ENCODE results near the gene TSPAN9. TPM values are rescaled to one million over a fixed set of nuclear protein-coding genes. Genes with fewer than 3 reads are reported as not detected.

TSPAN9 gene
- total RNA-seq, 2 donors from 2014 or later: 39.5 to 50.2 TPM

DNA sequence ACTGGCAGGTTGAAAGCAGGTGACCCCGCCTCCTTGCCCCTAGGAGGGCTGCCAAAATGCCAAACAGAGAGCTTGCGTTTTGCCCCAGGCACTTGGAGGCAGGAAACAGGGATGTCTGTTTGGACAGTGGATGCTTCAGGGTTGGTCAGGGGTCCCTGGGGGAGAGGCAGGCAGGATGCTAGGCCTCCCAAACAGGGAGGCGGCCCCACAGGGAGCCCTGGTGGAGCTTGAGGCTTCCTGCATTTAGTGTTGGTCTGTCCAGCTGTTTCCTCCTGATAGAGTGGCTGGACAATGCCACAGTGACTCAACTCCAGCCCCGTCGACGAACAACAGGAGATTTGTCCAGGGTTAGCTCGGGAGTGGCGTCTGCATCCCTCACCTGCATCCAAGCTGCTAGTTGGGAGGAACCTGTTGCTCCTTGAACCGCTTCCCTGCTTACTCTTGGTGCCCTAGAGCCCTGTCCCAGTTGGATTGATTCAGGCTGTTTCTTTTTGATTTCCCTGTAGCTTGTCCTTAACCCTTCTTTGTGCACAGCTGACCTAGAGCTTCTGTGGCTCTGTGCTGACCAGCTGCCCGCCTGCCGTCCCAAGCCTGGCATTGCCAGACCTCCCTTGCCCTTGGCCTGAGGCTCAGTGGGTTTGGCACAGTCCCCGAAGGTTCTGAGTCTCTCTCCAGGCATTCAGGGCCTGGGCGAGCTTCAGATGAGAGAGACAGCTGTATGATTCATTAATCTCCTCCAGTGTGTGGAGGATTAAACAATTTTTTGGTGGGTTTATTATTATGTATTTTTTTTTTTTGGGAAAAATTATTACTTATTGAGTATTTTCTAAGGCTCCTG lies 45.9 kb downstream of the TSPAN9 start:
- no peak for ATAC-seq (ENCODE audit: insufficient number of reproducible peaks, low FRiP score, low read depth)
- Histone ChIP-seq H3K27ac (peak overlapping the region in 1 of 2 donors; percentile 35), H3K9me3 (peaks cover 7% of the 10 kb centered on the region)

DNA sequence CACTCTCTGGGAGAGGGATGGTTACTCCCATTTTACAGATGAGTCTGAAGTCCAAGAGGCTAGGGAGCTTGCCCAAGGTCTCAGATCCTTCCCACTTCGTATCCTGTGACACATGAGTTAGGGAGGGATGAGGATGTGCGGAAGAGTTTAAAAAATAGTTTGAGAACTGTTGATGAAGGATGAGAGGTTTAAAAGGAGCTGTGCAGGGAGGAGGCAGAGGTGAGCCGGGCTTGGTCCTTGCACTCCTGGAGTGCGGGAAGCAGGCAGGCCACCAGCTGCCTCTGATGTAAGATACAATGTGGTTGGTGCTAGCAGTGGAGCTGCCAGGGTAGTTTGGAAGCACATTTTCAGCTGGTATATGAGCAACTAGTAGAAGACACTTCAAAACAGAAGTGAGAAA lies 46.5 kb downstream of the TSPAN9 start:
- no peaks in the 10 kb centered on the region for H3K36me3 ChIP-seq
- TF ChIP-seq, protein P1, sequence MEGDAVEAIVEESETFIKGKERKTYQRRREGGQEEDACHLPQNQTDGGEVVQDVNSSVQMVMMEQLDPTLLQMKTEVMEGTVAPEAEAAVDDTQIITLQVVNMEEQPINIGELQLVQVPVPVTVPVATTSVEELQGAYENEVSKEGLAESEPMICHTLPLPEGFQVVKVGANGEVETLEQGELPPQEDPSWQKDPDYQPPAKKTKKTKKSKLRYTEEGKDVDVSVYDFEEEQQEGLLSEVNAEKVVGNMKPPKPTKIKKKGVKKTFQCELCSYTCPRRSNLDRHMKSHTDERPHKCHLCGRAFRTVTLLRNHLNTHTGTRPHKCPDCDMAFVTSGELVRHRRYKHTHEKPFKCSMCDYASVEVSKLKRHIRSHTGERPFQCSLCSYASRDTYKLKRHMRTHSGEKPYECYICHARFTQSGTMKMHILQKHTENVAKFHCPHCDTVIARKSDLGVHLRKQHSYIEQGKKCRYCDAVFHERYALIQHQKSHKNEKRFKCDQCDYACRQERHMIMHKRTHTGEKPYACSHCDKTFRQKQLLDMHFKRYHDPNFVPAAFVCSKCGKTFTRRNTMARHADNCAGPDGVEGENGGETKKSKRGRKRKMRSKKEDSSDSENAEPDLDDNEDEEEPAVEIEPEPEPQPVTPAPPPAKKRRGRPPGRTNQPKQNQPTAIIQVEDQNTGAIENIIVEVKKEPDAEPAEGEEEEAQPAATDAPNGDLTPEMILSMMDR (IDR thresholded peaks at IDR 0.05): no peak
- no peak overlapping the region for H3K4me3 ChIP-seq
- DNase-seq (ENCODE audit: low spot score) (no peak), ATAC-seq (ENCODE audit: insufficient number of reproducible peaks, low FRiP score, low read depth) (no peak)
- H3K4me1 ChIP-seq (ENCODE audit: control insufficient read depth in 1 of 2, low read depth in 2 of 2): peaks cover 10 to 42% of the 10 kb centered on the region in 2 donors
- H3K27ac ChIP-seq: no peak overlapping the region
- peaks cover 7% of the 10 kb centered on the region for H3K9me3 ChIP-seq
- no peaks in the 10 kb centered on the region for H3K27me3 ChIP-seq (replicated peaks; ENCODE audit: insufficient read depth)

More for the DNA sequence above, 45.9 kb downstream of the TSPAN9 start:
- TF ChIP-seq, protein P1 (IDR thresholded peaks at IDR 0.05): no peak
- Histone ChIP-seq H3K4me1 (ENCODE audit: control insufficient read depth in 1 of 2, low read depth in 2 of 2) (peaks cover 10 to 44% of the 10 kb centered on the region in 2 donors), H3K4me3 (no peak overlapping the region), H3K36me3 (no peaks in the 10 kb centered on the region), H3K27me3 (replicated peaks; ENCODE audit: insufficient read depth) (no peaks in the 10 kb centered on the region)
- peak; percentile 49 for DNase-seq (ENCODE audit: low spot score)

DNA sequence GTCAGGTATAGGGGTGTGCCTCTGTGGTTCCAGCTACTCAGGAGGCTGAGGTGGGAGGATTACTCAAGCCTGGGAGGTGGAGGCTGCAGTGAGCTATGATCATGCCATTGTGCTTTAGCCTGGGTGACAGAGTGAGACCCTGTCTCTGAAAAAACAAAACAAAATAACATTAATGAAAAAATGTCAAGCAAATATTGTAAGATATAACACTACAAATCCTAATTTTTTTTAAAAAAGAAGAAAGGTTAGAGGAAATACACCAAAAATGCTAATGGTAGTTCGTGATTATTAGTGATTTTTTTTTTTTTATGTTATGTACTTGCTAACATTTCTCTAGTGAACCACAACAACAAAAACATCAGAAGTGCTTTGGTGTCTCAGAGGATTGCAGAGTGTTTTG lies 47.7 kb downstream of the TSPAN9 start:
- Histone ChIP-seq H3K36me3 (no peaks in the 10 kb centered on the region), H3K27ac (no peak overlapping the region), H3K4me3 (no peak overlapping the region), H3K27me3 (replicated peaks; ENCODE audit: insufficient read depth) (no peaks in the 10 kb centered on the region), H3K4me1 (ENCODE audit: control insufficient read depth in 1 of 2, low read depth in 2 of 2) (peaks cover 6 to 35% of the 10 kb centered on the region in 2 donors), H3K9me3 (peaks cover 7% of the 10 kb centered on the region)
- TF ChIP-seq, protein P1 (IDR thresholded peaks at IDR 0.05): no peak
- DNase-seq (ENCODE audit: low spot score): no peak
- no peak for ATAC-seq (ENCODE audit: insufficient number of reproducible peaks, low FRiP score, low read depth)

DNA sequence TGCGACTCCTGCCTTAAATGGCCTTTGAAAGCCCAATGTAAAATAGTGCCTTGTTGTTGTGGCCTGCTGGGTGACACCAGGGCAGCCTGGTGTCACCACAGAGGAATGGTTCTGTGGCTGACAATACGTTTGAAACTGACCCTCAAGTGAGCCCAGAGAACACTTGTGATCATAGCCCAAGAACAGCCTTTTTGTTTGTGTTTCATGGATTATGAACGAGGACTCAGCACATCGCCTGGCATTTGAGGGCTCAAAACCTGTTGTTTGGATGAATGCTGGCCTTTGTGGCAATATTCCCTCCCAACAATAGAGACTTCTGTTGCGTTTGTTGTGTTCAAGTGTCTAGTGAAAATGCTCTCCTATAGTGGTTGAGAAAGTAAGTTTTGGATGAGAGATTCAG lies 48.5 kb downstream of the TSPAN9 start:
- TF ChIP-seq, protein P1 (IDR thresholded peaks at IDR 0.05): no peak
- ATAC-seq (ENCODE audit: insufficient number of reproducible peaks, low FRiP score, low read depth) (no peak), DNase-seq (ENCODE audit: low spot score) (no peak)
- Histone ChIP-seq H3K27ac (no peak overlapping the region), H3K27me3 (replicated peaks; ENCODE audit: insufficient read depth) (no peaks in the 10 kb centered on the region), H3K4me1 (ENCODE audit: control insufficient read depth in 1 of 2, low read depth in 2 of 2) (peaks cover 8 to 35% of the 10 kb centered on the region in 2 donors), H3K4me3 (no peak overlapping the region), H3K9me3 (peaks cover 7% of the 10 kb centered on the region), H3K36me3 (no peaks in the 10 kb centered on the region)

DNA sequence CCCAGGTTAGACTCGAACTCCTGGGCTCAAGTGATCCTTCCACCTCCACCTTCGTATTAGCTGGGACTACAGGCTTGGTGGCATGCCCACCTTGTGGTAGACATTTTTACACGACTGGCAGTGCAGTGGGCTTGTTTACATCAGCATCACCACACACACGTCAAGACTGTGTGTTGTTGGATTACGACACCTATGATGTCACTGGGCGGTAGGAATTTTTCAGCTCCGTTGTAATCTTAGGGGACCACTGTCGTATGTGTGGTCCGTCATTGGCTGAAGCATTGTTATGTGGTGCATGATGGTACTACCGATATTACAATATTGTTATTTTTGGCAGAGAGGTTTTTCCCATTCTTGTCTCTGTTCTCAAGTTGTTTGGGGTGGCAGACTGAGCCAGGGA lies 50.7 kb downstream of the TSPAN9 start:
- DNase-seq (ENCODE audit: low spot score): no peak
- Histone ChIP-seq H3K4me1 (ENCODE audit: control insufficient read depth in 1 of 2, low read depth in 2 of 2) (peaks cover 16 to 46% of the 10 kb centered on the region in 2 donors), H3K4me3 (no peak overlapping the region), H3K27me3 (replicated peaks; ENCODE audit: insufficient read depth) (no peaks in the 10 kb centered on the region), H3K9me3 (peaks cover 7% of the 10 kb centered on the region), H3K36me3 (no peaks in the 10 kb centered on the region), H3K27ac (no peak overlapping the region)
- ATAC-seq (ENCODE audit: insufficient number of reproducible peaks, low FRiP score, low read depth): no peak
- TF ChIP-seq, protein P1 (IDR thresholded peaks at IDR 0.05): no peak

All from thoracic aorta (tissue), 2 donors.